HepG2 (cell line): ENCODE data around the gene STAB2. TPM values are rescaled to one million over a fixed set of nuclear protein-coding genes. Genes with fewer than 3 reads are reported as not detected.

Experiments used
- ATAC-seq: fragments of 200-7000 bp; cut with Tn5 transposase; 3 replicates; pipeline ENCODE4 v1.9.1; 2020; ENCODE audit warnings: mild to moderate bottlenecking, moderate library complexity
- BruUV-seq: library from RNA; stranded (reverse); fragments of 400-500 nt; replicated peaks from 2 replicates; lab custom pipeline; 2021; lab: Mats Ljungman, UMichigan
- CTCF ChIA-PET: fragments of 300-600 bp; formaldehyde crosslinking; extraction: SDS; loops from one replicate; lab custom pipeline; 2021; ENCODE audit warnings: low total read pairs, inconsistent platforms, low intra/inter-chr PET ratio; lab: Yijun Ruan, JAX
- POLR2A ChIA-PET: fragments of 350-600 bp; sonication (Branson Sonifier 250); formaldehyde crosslinking; loops from one replicate; lab custom pipeline; 2020; ENCODE audit warnings: antibody characterized with exemption, inconsistent platforms; lab: Yijun Ruan, JAX
- DNase-seq: peaks from one replicate; pipeline ENCODE4 v3.0.0-alpha.2; 2015; ENCODE audit warnings: low spot score
- FAIRE-seq: peaks from 3 replicates; lab custom pipeline; 2011; peaks lifted over from hg19 to GRCh38; lab: Jason Lieb, UNC
- H2AFZ ChIP-seq: one replicate; pipeline ENCODE4 v1.6.1; 2011; ENCODE audit warnings: low read length, inconsistent platforms
- H3K27ac ChIP-seq: fragments of 300-600 bp; 3 replicates; pipeline ENCODE4 v1.8.0; 2011; ENCODE audit warnings: mixed run types, mild to moderate bottlenecking, mixed read lengths, low read length, inconsistent platforms; ENCODE audit not compliant: insufficient read depth; ENCODE audit errors: extremely low read length
- H3K27me3 ChIP-seq, 2 experiments: fragments of 200-600 bp in 1 of 2; 2 replicates in 1 of 2; 3 replicates in 1 of 2; pipeline versions ENCODE4 v1.6.0 to v1.8.0; 2011; ENCODE audit warnings: low read length in 2 of 2, mild to moderate bottlenecking in 2 of 2, moderate library complexity in 2 of 2, inconsistent platforms in 1 of 2; ENCODE audit not compliant: insufficient read depth in 2 of 2, control insufficient read depth in 1 of 2
- H3K36me3 ChIP-seq, 2 experiments: fragments of 200-600 bp in 1 of 2; replicated peaks in 1 of 2; 2 replicates in 1 of 2; 3 replicates in 1 of 2; pipeline versions ENCODE4 v1.5.1 to v1.8.0; 2011; ENCODE audit warnings: low read length in 2 of 2, inconsistent platforms in 1 of 2; ENCODE audit not compliant: insufficient read depth in 2 of 2, control insufficient read depth in 1 of 2
- H3K4me1 ChIP-seq: 2 replicates; pipeline ENCODE4 v1.5.1; 2012; ENCODE audit warnings: low read length, inconsistent platforms; ENCODE audit not compliant: insufficient read depth
- H3K4me2 ChIP-seq: 2 replicates; pipeline ENCODE4 v1.6.0; 2011; ENCODE audit warnings: low read depth, low read length, inconsistent platforms
- H3K4me3 ChIP-seq, 3 experiments: fragments of 200-600 bp in 1 of 3; sonication (generic), shearing (Covaris generic) in 1 of 3; replicated peaks in 1 of 3; 2 replicates each; pipeline ENCODE4 v1.5.1; 2011 to 2016; ENCODE audit warnings: low read length in 3 of 3, inconsistent platforms in 2 of 3, low read depth in 2 of 3, mild to moderate bottlenecking in 2 of 3, control low read depth in 1 of 3, mixed read lengths in 1 of 3; ENCODE audit not compliant: insufficient read depth in 1 of 3
- H3K79me2 ChIP-seq: one replicate; pipeline ENCODE4 v1.6.1; 2011; ENCODE audit warnings: low read length, inconsistent platforms; ENCODE audit not compliant: insufficient read depth
- H3K9ac ChIP-seq: 2 replicates; pipeline ENCODE4 v1.6.0; 2011; ENCODE audit warnings: mild to moderate bottlenecking, low read depth, low read length, inconsistent platforms; ENCODE audit not compliant: insufficient read depth
- H3K9me3 ChIP-seq: 2 replicates; pipeline ENCODE4 v1.5.1; 2012; ENCODE audit warnings: mild to moderate bottlenecking, low read length
- H4K20me1 ChIP-seq: 2 replicates; pipeline ENCODE4 v1.6.0; 2011; ENCODE audit warnings: inconsistent platforms, mild to moderate bottlenecking, low read length, moderate library complexity; ENCODE audit not compliant: insufficient read depth
- SIX4 ChIP-seq: sonication (generic); formaldehyde crosslinking; IDR thresholded peaks from 2 replicates; pipeline ENCODE4 v1.4.0; 2020; ENCODE audit warnings: missing genetic modification reagents
- THAP11 ChIP-seq: IDR thresholded peaks from 2 replicates; pipeline ENCODE4 v1.6.1; 2016; ENCODE audit warnings: missing biosample characterization, missing genetic modification reagents
- TMF1 ChIP-seq: sonication (generic); formaldehyde crosslinking; IDR thresholded peaks from 2 replicates; pipeline ENCODE4 v1.8.1; 2022; ENCODE audit warnings: low read depth, missing genetic modification reagents
- ZNF670 ChIP-seq: sonication (generic); formaldehyde crosslinking; IDR thresholded peaks from 2 replicates; pipeline ENCODE4 v1.8.0; 2022; ENCODE audit warnings: mild to moderate bottlenecking, missing genetic modification reagents, borderline replicate concordance
- WGBS: methylation state at CpG from one replicate; pipeline ENCODE4 v1.1.6; 2017; ENCODE audit warnings: low lambda C conversion rate; 5-methylcytosine and 5-hydroxymethylcytosine counted together
- in situ Hi-C: cut with HindIII; loops from 2 replicates; pipeline ENCODE4 v1.10.0; 2017; ENCODE audit warnings: low pct_unique_long_range_greater_than_20kb; ENCODE audit not compliant: extremely low pct_ligation_motif_present
- intact Hi-C: fragments of 100-400 bp; cut with micrococcal nuclease; formaldehyde crosslinking; loops from one replicate; pipeline ENCODE4 v1.10.0; 2022; ENCODE audit not compliant: unreplicated experiment
- polyA plus RNA-seq, 8 experiments: library from polyadenylated mRNA; depleted of rRNA in 3 of 8; stranded (reverse) in 7 of 8; unstranded in 1 of 8; fragments of >200 nt; fragmentation: Illumina TruSeq in 4 of 8; extraction: Trizol in 4 of 8; gene quantifications; 2 replicates each; pipeline versions ENCODE4 v1.2.1 to v1.2.3, GENCODE V29; 2011 to 2016; ENCODE audit warnings: low read depth in 4 of 8, missing spikeins in 1 of 8, mixed read lengths in 1 of 8; ENCODE audit not compliant: insufficient read depth in 1 of 8
- total RNA-seq, 5 experiments: library from RNA; depleted of rRNA; stranded (reverse); fragments of >200 nt; fragmentation: Illumina TruSeq; extraction: Trizol; gene quantifications; 2 replicates each; pipeline ENCODE4 v1.2.3, GENCODE V29; 2016; ENCODE audit warnings: low read depth in 1 of 5
- TF ChIP-seq, protein P1 (sequence below): sonication (generic); formaldehyde crosslinking; IDR thresholded peaks from 2 replicates; pipeline ENCODE4 v1.4.0; 2020; ENCODE audit warnings: missing genetic modification reagents
- TF ChIP-seq, protein P2 (sequence below): sonication (generic); formaldehyde crosslinking; IDR thresholded peaks from 2 replicates; pipeline ENCODE4 v1.8.1; 2023; ENCODE audit warnings: mild to moderate bottlenecking, missing genetic modification reagents

STAB2 gene
- total and polyA plus RNA-seq, 2 of the 13 experiments (the other 11 are each of a cell fraction or from before 2014, with no cell fraction given), result not detected

DNA sequence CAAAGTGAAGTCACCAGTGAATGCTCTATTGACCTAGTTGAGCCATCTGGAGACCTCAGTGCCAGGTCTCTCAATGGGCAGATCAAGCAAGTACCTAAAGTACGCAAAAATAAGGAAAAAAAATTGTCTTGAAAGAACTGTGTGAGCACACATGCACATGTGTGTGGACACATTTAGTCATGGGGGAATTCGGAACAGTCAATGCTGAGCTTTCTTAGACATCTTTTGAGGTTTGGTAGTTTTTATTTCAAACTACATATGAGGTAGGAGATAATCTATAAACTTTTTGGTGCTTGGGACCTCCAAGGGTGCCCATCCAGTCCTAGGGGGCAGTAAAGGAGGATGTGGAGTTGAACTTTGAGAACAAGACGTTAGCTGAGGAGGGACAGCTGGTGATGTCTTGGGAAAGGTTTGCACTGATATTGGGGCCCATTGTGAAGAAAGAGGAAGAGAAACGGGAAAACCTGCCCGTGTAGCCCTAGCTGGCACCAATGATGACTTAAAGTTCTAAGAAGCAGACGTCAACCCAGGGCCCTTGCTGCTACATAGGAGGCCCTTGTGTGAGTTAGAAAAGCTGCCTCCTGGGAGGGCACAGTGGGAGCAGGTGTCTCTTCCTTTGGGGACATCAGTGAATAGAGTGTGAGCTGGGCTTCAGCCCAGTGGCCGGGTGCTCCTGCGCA lies 129.6 kb downstream of the STAB2 start:
- Histone ChIP-seq H3K36me3 (no peaks in the 10 kb centered on the region), H2AFZ (no peak overlapping the region), H4K20me1 (no peaks in the 10 kb centered on the region), H3K9ac (no peak overlapping the region), H3K4me3 (no peak overlapping the region), H3K4me1 (no peaks in the 10 kb centered on the region), H3K9me3 (no peaks in the 10 kb centered on the region), H3K4me2 (no peak overlapping the region), H3K27me3 (peaks cover 0 to 10% of the 10 kb centered on the region in 2 experiments; a peak in 1 of 5 replicates), H3K79me2 (no peaks in the 10 kb centered on the region), H3K27ac (no peak overlapping the region)
- WGBS, result 2% methylated on average over 6 of the region's 8 CpGs
- ATAC-seq (no peak), FAIRE-seq (no peak), DNase-seq (no peak)
- intact Hi-C loops (no loop called here), in situ Hi-C loops (no loop called here)
- BruUV-seq, result no TSS peak
- TF ChIP-seq SIX4 (CRISPR knock-in tag) (no peak), TMF1 (no peak), ZNF670 (CRISPR knock-in tag) (no peak), THAP11 (no peak)
- TF ChIP-seq, protein P1, sequence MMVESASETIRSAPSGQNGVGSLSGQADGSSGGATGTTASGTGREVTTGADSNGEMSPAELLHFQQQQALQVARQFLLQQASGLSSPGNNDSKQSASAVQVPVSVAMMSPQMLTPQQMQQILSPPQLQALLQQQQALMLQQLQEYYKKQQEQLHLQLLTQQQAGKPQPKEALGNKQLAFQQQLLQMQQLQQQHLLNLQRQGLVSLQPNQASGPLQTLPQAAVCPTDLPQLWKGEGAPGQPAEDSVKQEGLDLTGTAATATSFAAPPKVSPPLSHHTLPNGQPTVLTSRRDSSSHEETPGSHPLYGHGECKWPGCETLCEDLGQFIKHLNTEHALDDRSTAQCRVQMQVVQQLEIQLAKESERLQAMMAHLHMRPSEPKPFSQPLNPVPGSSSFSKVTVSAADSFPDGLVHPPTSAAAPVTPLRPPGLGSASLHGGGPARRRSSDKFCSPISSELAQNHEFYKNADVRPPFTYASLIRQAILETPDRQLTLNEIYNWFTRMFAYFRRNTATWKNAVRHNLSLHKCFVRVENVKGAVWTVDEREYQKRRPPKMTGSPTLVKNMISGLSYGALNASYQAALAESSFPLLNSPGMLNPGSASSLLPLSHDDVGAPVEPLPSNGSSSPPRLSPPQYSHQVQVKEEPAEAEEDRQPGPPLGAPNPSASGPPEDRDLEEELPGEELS, result no peak
- TF ChIP-seq, protein P2, sequence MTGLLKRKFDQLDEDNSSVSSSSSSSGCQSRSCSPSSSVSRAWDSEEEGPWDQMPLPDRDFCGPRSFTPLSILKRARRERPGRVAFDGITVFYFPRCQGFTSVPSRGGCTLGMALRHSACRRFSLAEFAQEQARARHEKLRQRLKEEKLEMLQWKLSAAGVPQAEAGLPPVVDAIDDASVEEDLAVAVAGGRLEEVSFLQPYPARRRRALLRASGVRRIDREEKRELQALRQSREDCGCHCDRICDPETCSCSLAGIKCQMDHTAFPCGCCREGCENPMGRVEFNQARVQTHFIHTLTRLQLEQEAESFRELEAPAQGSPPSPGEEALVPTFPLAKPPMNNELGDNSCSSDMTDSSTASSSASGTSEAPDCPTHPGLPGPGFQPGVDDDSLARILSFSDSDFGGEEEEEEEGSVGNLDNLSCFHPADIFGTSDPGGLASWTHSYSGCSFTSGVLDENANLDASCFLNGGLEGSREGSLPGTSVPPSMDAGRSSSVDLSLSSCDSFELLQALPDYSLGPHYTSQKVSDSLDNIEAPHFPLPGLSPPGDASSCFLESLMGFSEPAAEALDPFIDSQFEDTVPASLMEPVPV (CRISPR knock-in tag), result no peak
- ChIA-PET CTCF (no interaction called here), POLR2A (no interaction called here)
